Upper lobe of left lung (tissue), 6 donors: ENCODE data around the gene UBE2E2. TPM values are rescaled to one million over a fixed set of nuclear protein-coding genes. Genes with fewer than 3 reads are reported as not detected.

Experiments
- ATAC-seq, 2 donors: fragments of 200-7000 bp; cut with Tn5 transposase; one replicate each; pipeline ENCODE4 v1.9.1; 2022; ENCODE audit warnings: mild to moderate bottlenecking in 2 of 2, moderate library complexity in 2 of 2; ENCODE audit not compliant: low FRiP score in 2 of 2
- DNase-seq, 2 donors: peaks; one replicate each; pipeline ENCODE4 v3.0.0-alpha.2; 2019 to 2020
- H3K27ac ChIP-seq, 4 donors: fragments of 200-600 bp; sonication (generic); one replicate each; pipeline ENCODE4 v1.5.1; 2016 to 2019
- H3K27me3 ChIP-seq, 4 donors: fragments of 200-600 bp; sonication (generic); one replicate each; pipeline ENCODE4 v1.5.1; 2017 to 2019
- H3K36me3 ChIP-seq, 4 donors: fragments of 200-600 bp; sonication (generic); one replicate each; pipeline ENCODE4 v1.5.1; 2016 to 2019
- H3K4me1 ChIP-seq, 4 donors: fragments of 200-600 bp; sonication (generic); one replicate each; pipeline ENCODE4 v1.5.1; 2018 to 2019
- H3K4me3 ChIP-seq, 4 donors: fragments of 200-600 bp; sonication (generic); one replicate each; pipeline ENCODE4 v1.5.1; 2017 to 2019; ENCODE audit warnings: mild to moderate bottlenecking in 2 of 4, moderate library complexity in 1 of 4
- H3K9me3 ChIP-seq, 4 donors: fragments of 200-600 bp; sonication (generic); one replicate each; pipeline ENCODE4 v1.5.1; 2018 to 2019
- EP300 ChIP-seq, 4 donors: sonication (generic); formaldehyde crosslinking; IDR thresholded peaks; one replicate each; pipeline ENCODE4 v1.5.1; 2017; ENCODE audit warnings: antibody characterized with exemption in 4 of 4, control low read depth in 2 of 4
- POLR2A ChIP-seq, 4 donors: fragments of 450-650 bp; IDR thresholded peaks; one replicate each; pipeline ENCODE4 v1.5.1; 2016 to 2017; ENCODE audit warnings: antibody characterized with exemption in 4 of 4, mild to moderate bottlenecking in 2 of 4
- POLR2AphosphoS5 ChIP-seq, 2 donors: sonication (generic); formaldehyde crosslinking; IDR thresholded peaks; one replicate each; pipeline ENCODE4 v1.5.1; 2017; ENCODE audit warnings: antibody characterized with exemption in 2 of 2
- WGBS, 2 donors: methylation state at CpG; one replicate each; pipeline ENCODE4 v1.1.5; 2017 to 2018; 5-methylcytosine and 5-hydroxymethylcytosine counted together
- total RNA-seq, 6 donors: library from RNA; depleted of rRNA in 4 of 6; stranded (reverse); fragments of >200 nt in 4 of 6; gene quantifications; one replicate each; pipeline versions ENCODE4 v1.1.0 to v1.2.1, GENCODE V29; 2016 to 2021
- TF ChIP-seq, protein P1 (sequence below), 6 experiments: fragments of 450-650 bp in 4 of 6; fragments of 200-600 bp in 2 of 6; sonication (generic) in 2 of 6; IDR thresholded peaks; one replicate each; pipeline ENCODE4 v1.5.1; 2016 to 2019; ENCODE audit warnings: antibody characterized with exemption in 6 of 6
- donor health status: DM: no; HTN: no; CAD: no; lungs with moderate emphysema.
- donor health status: DM: no; HTN: yes; CAD: no; lungs with severe emphysema.

The UBE2E2 gene
- total RNA-seq, 6 donors from 2014 or later: 18.3 to 61.5 (median 41.9) TPM

DNA sequence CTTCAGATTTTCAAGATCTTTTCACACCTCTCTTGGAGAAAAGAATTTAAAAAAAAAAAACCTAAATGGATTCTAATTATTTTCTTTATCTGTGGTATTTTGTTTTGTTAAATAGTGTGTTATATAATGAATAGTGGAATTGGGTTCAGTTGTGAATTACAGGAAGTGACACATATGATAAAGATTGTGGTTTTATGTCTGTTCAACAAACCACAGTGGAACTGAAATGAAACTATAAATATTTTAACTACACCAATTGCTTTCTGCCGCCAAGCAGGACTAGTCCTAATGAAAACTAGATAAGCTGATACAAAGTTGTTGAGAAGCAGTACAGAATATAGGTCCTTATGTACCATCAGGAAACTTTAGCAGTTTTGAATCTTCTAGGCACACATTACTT is 121.6 kb downstream of the UBE2E2 start:
- peak in 1 of 2 donors; percentile 53 for ATAC-seq
- WGBS, 2 donors: 3 to 8% methylated on average over 1 of the region's 1 CpG
- Histone ChIP-seq H3K9me3 (no peaks in the 10 kb centered on the region), H3K27me3 (no peaks in the 10 kb centered on the region), H3K36me3 (no peaks in the 10 kb centered on the region), H3K4me1 (peaks cover 11 to 21% (median 15%) of the 10 kb centered on the region in 4 donors), H3K27ac (no peak overlapping the region), H3K4me3 (peak overlapping the region in 1 of 4 donors; percentile 5)
- no peak for DNase-seq
- TF ChIP-seq POLR2AphosphoS5 (IDR thresholded peaks at IDR 0.05) (no peak), EP300 (IDR thresholded peaks at IDR 0.05) (no peak), POLR2A (IDR thresholded peaks at IDR 0.05) (no peak)
- TF ChIP-seq, protein P1, sequence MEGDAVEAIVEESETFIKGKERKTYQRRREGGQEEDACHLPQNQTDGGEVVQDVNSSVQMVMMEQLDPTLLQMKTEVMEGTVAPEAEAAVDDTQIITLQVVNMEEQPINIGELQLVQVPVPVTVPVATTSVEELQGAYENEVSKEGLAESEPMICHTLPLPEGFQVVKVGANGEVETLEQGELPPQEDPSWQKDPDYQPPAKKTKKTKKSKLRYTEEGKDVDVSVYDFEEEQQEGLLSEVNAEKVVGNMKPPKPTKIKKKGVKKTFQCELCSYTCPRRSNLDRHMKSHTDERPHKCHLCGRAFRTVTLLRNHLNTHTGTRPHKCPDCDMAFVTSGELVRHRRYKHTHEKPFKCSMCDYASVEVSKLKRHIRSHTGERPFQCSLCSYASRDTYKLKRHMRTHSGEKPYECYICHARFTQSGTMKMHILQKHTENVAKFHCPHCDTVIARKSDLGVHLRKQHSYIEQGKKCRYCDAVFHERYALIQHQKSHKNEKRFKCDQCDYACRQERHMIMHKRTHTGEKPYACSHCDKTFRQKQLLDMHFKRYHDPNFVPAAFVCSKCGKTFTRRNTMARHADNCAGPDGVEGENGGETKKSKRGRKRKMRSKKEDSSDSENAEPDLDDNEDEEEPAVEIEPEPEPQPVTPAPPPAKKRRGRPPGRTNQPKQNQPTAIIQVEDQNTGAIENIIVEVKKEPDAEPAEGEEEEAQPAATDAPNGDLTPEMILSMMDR (IDR thresholded peaks at IDR 0.05): no peak

DNA sequence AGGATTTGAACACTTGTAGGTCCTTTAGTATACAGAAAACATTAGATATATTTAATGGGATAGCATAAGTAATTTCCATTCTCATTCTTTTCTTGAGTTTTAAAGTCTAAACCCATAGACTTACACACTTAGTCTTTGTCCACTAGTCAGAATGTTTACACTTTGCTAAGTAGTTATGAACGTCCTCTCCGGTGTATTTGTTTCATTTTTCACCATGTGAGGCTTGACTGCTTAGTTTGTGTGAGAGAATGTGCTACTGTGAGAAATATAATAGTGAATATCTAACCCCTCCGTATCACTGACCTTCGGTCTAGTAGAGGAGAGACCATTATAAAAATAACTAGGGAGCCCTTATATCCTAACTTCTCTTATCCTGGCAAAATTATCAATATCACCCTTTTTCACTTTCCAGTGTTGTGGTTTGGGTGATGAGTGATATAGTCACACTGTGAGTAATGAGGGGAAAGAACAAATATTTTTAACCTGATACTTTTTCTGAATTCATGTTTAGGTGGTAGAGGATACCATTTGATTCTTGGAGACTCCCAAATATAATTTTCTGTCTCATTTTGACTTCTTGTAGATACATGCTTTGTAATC is 122.4 kb downstream of the UBE2E2 start:
- ATAC-seq (no peak), DNase-seq (no peak)
- no peak overlapping the region for H3K27ac ChIP-seq
- TF ChIP-seq, protein P1 (IDR thresholded peaks at IDR 0.05): no peak
- TF ChIP-seq POLR2A (IDR thresholded peaks at IDR 0.05): no peak
- no peak for TF ChIP-seq EP300 (IDR thresholded peaks at IDR 0.05)
- TF ChIP-seq POLR2AphosphoS5 (IDR thresholded peaks at IDR 0.05): no peak
- 57 to 65% methylated on average over 4 of the region's 4 CpGs for WGBS, 2 donors
- no peaks in the 10 kb centered on the region for H3K27me3 ChIP-seq
- no peaks in the 10 kb centered on the region for H3K36me3 ChIP-seq
- peaks cover 11 to 21% (median 15%) of the 10 kb centered on the region in 4 donors for H3K4me1 ChIP-seq
- no peak overlapping the region for H3K4me3 ChIP-seq
- H3K9me3 ChIP-seq: no peaks in the 10 kb centered on the region

DNA sequence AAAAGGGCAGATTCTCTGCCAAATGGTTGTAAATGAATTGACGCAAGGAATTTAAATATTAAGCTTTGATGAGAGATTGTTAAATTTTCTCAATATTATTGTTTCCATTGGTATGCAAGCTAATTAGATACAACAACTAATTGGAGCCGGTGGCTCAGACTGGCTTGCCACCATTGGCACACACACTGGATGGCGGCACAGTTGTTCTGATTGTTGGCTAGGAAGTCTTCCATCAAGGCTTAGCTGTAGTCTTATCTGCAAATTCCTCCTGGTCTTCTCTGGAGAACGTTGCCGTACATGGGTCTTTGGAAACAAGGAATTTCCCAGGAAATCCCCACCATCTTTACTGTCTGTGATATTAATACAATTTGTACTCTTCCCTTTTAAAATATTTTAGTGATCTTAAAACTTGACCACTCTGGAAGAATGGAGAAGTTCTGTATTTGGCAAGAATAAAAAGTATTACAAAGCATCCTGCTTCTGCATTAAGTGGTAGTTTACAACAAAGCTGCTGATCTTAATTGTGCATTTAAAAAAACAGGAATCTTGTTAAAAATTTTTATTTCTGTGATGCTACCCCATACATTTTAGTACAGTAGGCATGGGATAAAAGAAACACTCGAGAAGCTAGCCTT is 126.5 kb downstream of the UBE2E2 start:
- Histone ChIP-seq H3K4me3 (no peak overlapping the region), H3K36me3 (no peaks in the 10 kb centered on the region), H3K27me3 (no peaks in the 10 kb centered on the region), H3K9me3 (no peaks in the 10 kb centered on the region), H3K27ac (no peak overlapping the region), H3K4me1 (peaks cover 7 to 14% (median 10%) of the 10 kb centered on the region in 4 donors)
- no peak for ATAC-seq
- WGBS, 2 donors: 83 to 85% methylated on average over 6 of the region's 6 CpGs
- TF ChIP-seq EP300 (IDR thresholded peaks at IDR 0.05) (no peak), POLR2A (IDR thresholded peaks at IDR 0.05) (no peak), POLR2AphosphoS5 (IDR thresholded peaks at IDR 0.05) (no peak)
- TF ChIP-seq, protein P1 (IDR thresholded peaks at IDR 0.05): no peak
- no peak for DNase-seq

DNA sequence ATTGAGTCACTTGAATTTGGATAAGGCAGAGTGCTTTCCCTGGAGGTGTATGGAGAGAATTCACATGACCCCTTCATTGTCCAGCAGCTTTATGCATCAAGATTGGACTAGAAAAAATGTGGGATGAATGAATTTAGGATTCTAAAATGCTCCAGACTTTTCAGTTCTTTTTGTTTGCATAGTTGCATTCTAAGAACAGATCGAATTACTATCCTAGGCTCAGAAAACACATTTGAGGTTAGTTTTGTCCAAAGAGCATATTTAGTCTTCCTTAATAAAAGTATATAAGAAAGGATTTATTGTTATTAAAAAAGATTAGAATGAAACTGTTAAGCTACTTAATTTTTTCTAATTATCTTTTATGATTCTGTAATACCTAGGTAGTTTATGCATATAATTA is 127.4 kb downstream of the UBE2E2 start:
- TF ChIP-seq POLR2AphosphoS5 (IDR thresholded peaks at IDR 0.05): no peak
- TF ChIP-seq POLR2A (IDR thresholded peaks at IDR 0.05): no peak
- TF ChIP-seq, protein P1 (IDR thresholded peaks at IDR 0.05): no peak
- TF ChIP-seq EP300 (IDR thresholded peaks at IDR 0.05): no peak
- Histone ChIP-seq H3K27me3 (no peaks in the 10 kb centered on the region), H3K4me1 (peaks cover 0 to 4% (median 2%) of the 10 kb centered on the region in 4 donors), H3K27ac (no peak overlapping the region), H3K9me3 (no peaks in the 10 kb centered on the region), H3K36me3 (no peaks in the 10 kb centered on the region), H3K4me3 (no peak overlapping the region)
- DNase-seq: no peak
- 89 to 97% methylated on average over 1 of the region's 1 CpG for WGBS, 2 donors
- no peak for ATAC-seq
